SK-N-SH (cell line): ENCODE measurements around the gene TRIM71.

Experiments
- EP300 ChIP-seq, 2 experiments: IDR thresholded peaks; 2 replicates each; pipeline versions ENCODE4 v1.4.0 to v1.6.1; 2012; ENCODE audit warnings: borderline replicate concordance in 1 of 2, low read depth in 1 of 2, low read length in 1 of 2
- FOSL2 ChIP-seq: IDR thresholded peaks from 2 replicates; pipeline ENCODE4 v1.4.0; 2012; ENCODE audit warnings: low read depth, mild to moderate bottlenecking, moderate library complexity, borderline replicate concordance
- NFIC ChIP-seq: IDR thresholded peaks from 2 replicates; pipeline ENCODE4 v1.4.0; 2012; ENCODE audit warnings: borderline replicate concordance
- POLR2AphosphoS5 ChIP-seq: IDR thresholded peaks from 2 replicates; pipeline ENCODE4 v1.6.1; 2012; ENCODE audit warnings: low read depth, low read length
- RAD21 ChIP-seq: IDR thresholded peaks from 2 replicates; pipeline ENCODE4 v1.6.1; 2012; ENCODE audit warnings: mild to moderate bottlenecking, low read length
- RCOR1 ChIP-seq: fragments of 150-350 bp; IDR thresholded peaks from 2 replicates; pipeline ENCODE4 v1.6.1; 2017; ENCODE audit warnings: antibody characterized with exemption, low read length
- RFX5 ChIP-seq: IDR thresholded peaks from 2 replicates; pipeline ENCODE4 v1.6.1; 2012; ENCODE audit warnings: mild to moderate bottlenecking, improper control_type of control experiment, low read length
- SIN3A ChIP-seq: IDR thresholded peaks from 2 replicates; pipeline ENCODE4 v1.6.1; 2012; ENCODE audit warnings: low read depth, mild to moderate bottlenecking, low read length, moderate library complexity, borderline replicate concordance
- SMC3 ChIP-seq: IDR thresholded peaks from 2 replicates; pipeline ENCODE4 v1.6.1; 2012; ENCODE audit warnings: low read depth, low read length, improper control_type of control experiment
- TAF1 ChIP-seq: IDR thresholded peaks from 2 replicates; pipeline ENCODE4 v1.6.1; 2012; ENCODE audit warnings: low read depth, mild to moderate bottlenecking, low read length, moderate library complexity, borderline replicate concordance
- YY1 ChIP-seq: IDR thresholded peaks from 2 replicates; pipeline ENCODE4 v1.4.0; 2012; ENCODE audit warnings: low read depth, mild to moderate bottlenecking
- TF ChIP-seq, protein P1 (sequence below): IDR thresholded peaks from 2 replicates; pipeline ENCODE4 v1.4.0; 2012; ENCODE audit warnings: low read depth, borderline replicate concordance
- TF ChIP-seq, protein P2 (sequence below): fragments of 200-600 bp; sonication (generic); IDR thresholded peaks from 2 replicates; pipeline ENCODE4 v1.6.1; 2017; ENCODE audit warnings: antibody characterized with exemption, mild to moderate bottlenecking, moderate library complexity
- TF ChIP-seq, protein P3 (sequence below): IDR thresholded peaks from 2 replicates; pipeline ENCODE4 v1.6.1; 2012; ENCODE audit warnings: mild to moderate bottlenecking, low read depth, low read length, moderate library complexity

DNA sequence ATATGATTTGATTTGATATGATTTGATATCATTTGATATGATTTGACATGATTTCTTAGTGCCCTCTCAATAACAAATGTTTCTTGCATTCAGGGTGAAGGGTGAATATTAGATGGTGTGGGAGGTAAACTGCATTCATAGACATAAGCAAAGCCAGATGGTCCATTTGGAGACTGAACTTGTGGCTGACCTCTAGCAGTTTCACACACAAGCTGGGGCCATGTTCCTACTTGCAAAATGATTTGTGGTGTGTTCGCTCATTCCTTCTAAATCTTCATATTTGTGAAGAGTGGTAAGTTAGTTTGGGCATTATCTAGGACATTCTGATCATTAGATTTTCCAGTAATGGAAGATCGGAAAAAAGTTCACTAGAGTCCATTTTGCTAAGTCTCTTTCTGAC is 93.2 kb downstream of the TRIM71 start:
- TF ChIP-seq, protein P1, sequence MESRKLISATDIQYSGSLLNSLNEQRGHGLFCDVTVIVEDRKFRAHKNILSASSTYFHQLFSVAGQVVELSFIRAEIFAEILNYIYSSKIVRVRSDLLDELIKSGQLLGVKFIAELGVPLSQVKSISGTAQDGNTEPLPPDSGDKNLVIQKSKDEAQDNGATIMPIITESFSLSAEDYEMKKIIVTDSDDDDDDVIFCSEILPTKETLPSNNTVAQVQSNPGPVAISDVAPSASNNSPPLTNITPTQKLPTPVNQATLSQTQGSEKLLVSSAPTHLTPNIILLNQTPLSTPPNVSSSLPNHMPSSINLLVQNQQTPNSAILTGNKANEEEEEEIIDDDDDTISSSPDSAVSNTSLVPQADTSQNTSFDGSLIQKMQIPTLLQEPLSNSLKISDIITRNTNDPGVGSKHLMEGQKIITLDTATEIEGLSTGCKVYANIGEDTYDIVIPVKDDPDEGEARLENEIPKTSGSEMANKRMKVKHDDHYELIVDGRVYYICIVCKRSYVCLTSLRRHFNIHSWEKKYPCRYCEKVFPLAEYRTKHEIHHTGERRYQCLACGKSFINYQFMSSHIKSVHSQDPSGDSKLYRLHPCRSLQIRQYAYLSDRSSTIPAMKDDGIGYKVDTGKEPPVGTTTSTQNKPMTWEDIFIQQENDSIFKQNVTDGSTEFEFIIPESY: no peak
- TF ChIP-seq RFX5: no peak
- TF ChIP-seq, protein P2, sequence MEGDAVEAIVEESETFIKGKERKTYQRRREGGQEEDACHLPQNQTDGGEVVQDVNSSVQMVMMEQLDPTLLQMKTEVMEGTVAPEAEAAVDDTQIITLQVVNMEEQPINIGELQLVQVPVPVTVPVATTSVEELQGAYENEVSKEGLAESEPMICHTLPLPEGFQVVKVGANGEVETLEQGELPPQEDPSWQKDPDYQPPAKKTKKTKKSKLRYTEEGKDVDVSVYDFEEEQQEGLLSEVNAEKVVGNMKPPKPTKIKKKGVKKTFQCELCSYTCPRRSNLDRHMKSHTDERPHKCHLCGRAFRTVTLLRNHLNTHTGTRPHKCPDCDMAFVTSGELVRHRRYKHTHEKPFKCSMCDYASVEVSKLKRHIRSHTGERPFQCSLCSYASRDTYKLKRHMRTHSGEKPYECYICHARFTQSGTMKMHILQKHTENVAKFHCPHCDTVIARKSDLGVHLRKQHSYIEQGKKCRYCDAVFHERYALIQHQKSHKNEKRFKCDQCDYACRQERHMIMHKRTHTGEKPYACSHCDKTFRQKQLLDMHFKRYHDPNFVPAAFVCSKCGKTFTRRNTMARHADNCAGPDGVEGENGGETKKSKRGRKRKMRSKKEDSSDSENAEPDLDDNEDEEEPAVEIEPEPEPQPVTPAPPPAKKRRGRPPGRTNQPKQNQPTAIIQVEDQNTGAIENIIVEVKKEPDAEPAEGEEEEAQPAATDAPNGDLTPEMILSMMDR: no peak
- TF ChIP-seq SMC3: no peak
- TF ChIP-seq SIN3A: no peak
- TF ChIP-seq YY1: no peak
- TF ChIP-seq NFIC: no peak
- TF ChIP-seq POLR2AphosphoS5: no peak
- TF ChIP-seq FOSL2: no peak
- TF ChIP-seq RCOR1: no peak
- no peak for TF ChIP-seq RAD21
- TF ChIP-seq EP300 (IDR thresholded peaks at IDR 0.05; ENCODE audit: borderline replicate concordance in 1 of 2, low read depth in 1 of 2, low read length in 1 of 2): no peak
- TF ChIP-seq, protein P3, sequence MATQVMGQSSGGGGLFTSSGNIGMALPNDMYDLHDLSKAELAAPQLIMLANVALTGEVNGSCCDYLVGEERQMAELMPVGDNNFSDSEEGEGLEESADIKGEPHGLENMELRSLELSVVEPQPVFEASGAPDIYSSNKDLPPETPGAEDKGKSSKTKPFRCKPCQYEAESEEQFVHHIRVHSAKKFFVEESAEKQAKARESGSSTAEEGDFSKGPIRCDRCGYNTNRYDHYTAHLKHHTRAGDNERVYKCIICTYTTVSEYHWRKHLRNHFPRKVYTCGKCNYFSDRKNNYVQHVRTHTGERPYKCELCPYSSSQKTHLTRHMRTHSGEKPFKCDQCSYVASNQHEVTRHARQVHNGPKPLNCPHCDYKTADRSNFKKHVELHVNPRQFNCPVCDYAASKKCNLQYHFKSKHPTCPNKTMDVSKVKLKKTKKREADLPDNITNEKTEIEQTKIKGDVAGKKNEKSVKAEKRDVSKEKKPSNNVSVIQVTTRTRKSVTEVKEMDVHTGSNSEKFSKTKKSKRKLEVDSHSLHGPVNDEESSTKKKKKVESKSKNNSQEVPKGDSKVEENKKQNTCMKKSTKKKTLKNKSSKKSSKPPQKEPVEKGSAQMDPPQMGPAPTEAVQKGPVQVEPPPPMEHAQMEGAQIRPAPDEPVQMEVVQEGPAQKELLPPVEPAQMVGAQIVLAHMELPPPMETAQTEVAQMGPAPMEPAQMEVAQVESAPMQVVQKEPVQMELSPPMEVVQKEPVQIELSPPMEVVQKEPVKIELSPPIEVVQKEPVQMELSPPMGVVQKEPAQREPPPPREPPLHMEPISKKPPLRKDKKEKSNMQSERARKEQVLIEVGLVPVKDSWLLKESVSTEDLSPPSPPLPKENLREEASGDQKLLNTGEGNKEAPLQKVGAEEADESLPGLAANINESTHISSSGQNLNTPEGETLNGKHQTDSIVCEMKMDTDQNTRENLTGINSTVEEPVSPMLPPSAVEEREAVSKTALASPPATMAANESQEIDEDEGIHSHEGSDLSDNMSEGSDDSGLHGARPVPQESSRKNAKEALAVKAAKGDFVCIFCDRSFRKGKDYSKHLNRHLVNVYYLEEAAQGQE: no peak
- no peak for TF ChIP-seq TAF1
